Testis (tissue), 3 donors: ENCODE results near the gene PDILT. TPM values are rescaled to one million over a fixed set of nuclear protein-coding genes. Genes with fewer than 3 reads are reported as not detected.

Experiments used
- DNase-seq: peaks from one replicate; pipeline ENCODE4 v3.0.0-alpha.2; 2019
- H3K27ac ChIP-seq, 2 donors: fragments of 200-600 bp; sonication (generic); one replicate each; pipeline ENCODE4 v1.5.1; 2019
- H3K27me3 ChIP-seq: fragments of 200-600 bp; sonication (generic); one replicate; pipeline ENCODE4 v1.5.1; 2019
- H3K36me3 ChIP-seq: fragments of 200-600 bp; sonication (generic); one replicate; pipeline ENCODE4 v1.5.1; 2017; ENCODE audit warnings: low read depth; ENCODE audit errors: missing control alignments
- H3K4me1 ChIP-seq: fragments of 200-600 bp; sonication (generic); one replicate; pipeline ENCODE4 v1.5.1; 2019
- H3K4me3 ChIP-seq, 2 donors: fragments of 200-600 bp; sonication (generic); one replicate each; pipeline ENCODE4 v1.5.1; 2017 to 2019
- H3K9me3 ChIP-seq: fragments of 200-600 bp; sonication (generic); one replicate; pipeline ENCODE4 v1.5.1; 2017
- CTCF ChIP-seq, 3 experiments: fragments of 450-650 bp in 2 of 3; fragments of 200-600 bp in 1 of 3; sonication (generic) in 1 of 3; IDR thresholded peaks; one replicate each; pipeline ENCODE4 v1.5.1; 2016 to 2019; ENCODE audit warnings: antibody characterized with exemption in 3 of 3, mild to moderate bottlenecking in 2 of 3, moderate library complexity in 1 of 3
- POLR2A ChIP-seq: fragments of 450-650 bp; IDR thresholded peaks from one replicate; pipeline ENCODE4 v1.6.1; 2017; ENCODE audit warnings: antibody characterized with exemption, mild to moderate bottlenecking, moderate library complexity
- WGBS, 2 donors: methylation state at CpG; one replicate each; pipeline ENCODE4 v1.1.5; 2018; 5-methylcytosine and 5-hydroxymethylcytosine counted together
- intact Hi-C: fragments of 100-400 bp; cut with DNase I; formaldehyde crosslinking; loops from one replicate; pipeline ENCODE4 v1.15.1; 2023; ENCODE audit warnings: low total_unique reads
- polyA plus RNA-seq: library from polyadenylated mRNA; stranded (reverse); fragments of 350-450 nt; fragmentation: Illumina TruSeq; extraction: RNeasy Lipid Tissue Mini Kit (QIAGEN cat#74804); gene quantifications from one replicate; pipeline ENCODE4 v1.2.3, GENCODE V29; 2014; ENCODE audit warnings: low read depth, low replicate concordance; ENCODE audit not compliant: insufficient read depth
- total RNA-seq, 2 donors: library from RNA; depleted of rRNA; stranded (reverse); fragments of >200 nt; gene quantifications; one replicate each; pipeline ENCODE4 v1.2.3, GENCODE V29; 2016

PDILT gene
- total and polyA plus RNA-seq, 3 donors from 2014 or later, result 5.8 to 26.8 (median 10.1) TPM

- no peaks in the 10 kb centered on the region for H3K36me3 ChIP-seq
- DNase-seq, result no peak
- no peak overlapping the region for H3K4me3 ChIP-seq
- no peaks in the 10 kb centered on the region for H3K4me1 ChIP-seq
- WGBS, 2 donors, result 64 to 67% methylated on average over 5 of the region's 5 CpGs
- no peaks in the 10 kb centered on the region for H3K9me3 ChIP-seq
- H3K27ac ChIP-seq, result no peak overlapping the region
- intact Hi-C loops, result no loop called here
- H3K27me3 ChIP-seq, result no peaks in the 10 kb centered on the region
- TF ChIP-seq POLR2A (no peak), CTCF (IDR thresholded peaks at IDR 0.05) (no peak)
Observed at GRCh38 chr16:20333120-20333519, 71.4 kb downstream of the PDILT start.

GRCh38 chr16:20332411-20332810 lies 72.1 kb downstream of the PDILT start:
- H3K9me3 ChIP-seq, result no peaks in the 10 kb centered on the region
- 91 to 93% methylated on average over 8 of the region's 8 CpGs for WGBS, 2 donors
- no peaks in the 10 kb centered on the region for H3K4me1 ChIP-seq
- intact Hi-C loops, result no loop called here
- no peaks in the 10 kb centered on the region for H3K36me3 ChIP-seq
- no peak for DNase-seq
- H3K27ac ChIP-seq, result no peak overlapping the region
- no peaks in the 10 kb centered on the region for H3K27me3 ChIP-seq
- H3K4me3 ChIP-seq, result no peak overlapping the region
- TF ChIP-seq CTCF (IDR thresholded peaks at IDR 0.05) (no peak), POLR2A (no peak)

- H3K4me1 ChIP-seq, result no peaks in the 10 kb centered on the region
- H3K27me3 ChIP-seq, result no peaks in the 10 kb centered on the region
- H3K4me3 ChIP-seq, result no peak overlapping the region
- WGBS, 2 donors, result 76 to 83% methylated on average over 5 of the region's 5 CpGs
- H3K27ac ChIP-seq, result no peak overlapping the region
- TF ChIP-seq CTCF (IDR thresholded peaks at IDR 0.05) (no peak), POLR2A (no peak)
- DNase-seq, result no peak
- H3K9me3 ChIP-seq, result no peaks in the 10 kb centered on the region
- intact Hi-C loops, result no loop called here
- no peaks in the 10 kb centered on the region for H3K36me3 ChIP-seq
Observed at GRCh38 chr16:20331635-20332034, 72.9 kb downstream of the PDILT start.

GRCh38 chr16:20329392-20330138 lies 75.0 kb downstream of the PDILT start:
- Histone ChIP-seq H3K27ac (no peak overlapping the region), H3K4me3 (no peak overlapping the region), H3K4me1 (no peaks in the 10 kb centered on the region), H3K36me3 (no peaks in the 10 kb centered on the region), H3K27me3 (no peaks in the 10 kb centered on the region), H3K9me3 (no peaks in the 10 kb centered on the region)
- TF ChIP-seq CTCF (IDR thresholded peaks at IDR 0.05), result no peak
- no peak for TF ChIP-seq POLR2A
- intact Hi-C loops, result no loop called here
- WGBS, 2 donors, result 74 to 82% methylated on average over 5 of the region's 5 CpGs
- no peak for DNase-seq

- Histone ChIP-seq H3K4me3 (no peak within 1 kb of the TSS), H3K36me3 (no peaks in the 10 kb centered on the region), H3K27me3 (no peaks in the 10 kb centered on the region), H3K9me3 (no peaks in the 10 kb centered on the region), H3K4me1 (no peaks in the 10 kb centered on the region), H3K27ac (no peak within 1 kb of the TSS)
- intact Hi-C loops, result no loop called here
- no peak for TF ChIP-seq POLR2A
- no peak for TF ChIP-seq CTCF (IDR thresholded peaks at IDR 0.05)
- WGBS, 2 donors, result 73 to 86% methylated on average over 6 to 7 of the region's 7 CpGs
- DNase-seq, result no peak
Observed at GRCh38 chr16:20327444-20328041, 77.0 kb downstream of the PDILT start, which contains the start of gene GP2. Gene GP2, minus strand, starts transcription at chr16:20327513. Its CDS starts 1,082 bp downstream, at chr16:20326431.
